Calu3 (cell line): ENCODE data around the gene GRIN3B. TPM values are rescaled to one million over a fixed set of nuclear protein-coding genes. Genes with fewer than 3 reads are reported as not detected.

ENCODE experiments used
- BruUV-seq: library from RNA; stranded (reverse); fragments of 400-500 nt; replicated peaks from 2 replicates; lab custom pipeline; 2021; lab: Mats Ljungman, UMichigan
- CTCF ChIA-PET: fragments of 300-600 bp; sonication (Branson Sonifier 250); formaldehyde crosslinking; loops from one replicate; lab custom pipeline; 2022; ENCODE audit warnings: antibody characterized with exemption; lab: Charles Lee
- DNase-seq: peaks from one replicate; pipeline ENCODE4 v3.0.0; 2022
- H3K27ac Mint-ChIP-seq: one replicate; pipeline ENCODE4 v1.8.0; 2022; ENCODE audit warnings: mixed read lengths; ENCODE audit not compliant: unreplicated experiment
- H3K27me3 Mint-ChIP-seq: one replicate; pipeline ENCODE4 v1.8.0; 2022; ENCODE audit warnings: mixed read lengths; ENCODE audit not compliant: unreplicated experiment
- H3K36me3 Mint-ChIP-seq: one replicate; pipeline ENCODE4 v1.8.0; 2022; ENCODE audit warnings: mild to moderate bottlenecking, moderate library complexity, mixed read lengths; ENCODE audit not compliant: insufficient read depth, unreplicated experiment
- H3K4me1 Mint-ChIP-seq: one replicate; pipeline ENCODE4 v1.8.0; 2022; ENCODE audit warnings: mild to moderate bottlenecking, low read depth, mixed read lengths; ENCODE audit not compliant: unreplicated experiment
- H3K4me3 Mint-ChIP-seq: one replicate; pipeline ENCODE4 v1.8.0; 2022; ENCODE audit warnings: mild to moderate bottlenecking, low read depth, moderate library complexity, mixed read lengths; ENCODE audit not compliant: unreplicated experiment
- H3K9me3 Mint-ChIP-seq: one replicate; pipeline ENCODE4 v1.8.0; 2022; ENCODE audit warnings: low read depth, mixed read lengths; ENCODE audit not compliant: unreplicated experiment
- intact Hi-C: fragments of 100-400 bp; cut with micrococcal nuclease; formaldehyde crosslinking; loops from one replicate; pipeline ENCODE4 v1.10.0; 2022; ENCODE audit not compliant: unreplicated experiment
- total RNA-seq: library from RNA; stranded (reverse); gene quantifications from 2 replicates; pipeline ENCODE4 v1.2.3, GENCODE V29; 2022
- TF ChIP-seq, protein P1 (sequence below): fragments of 200-600 bp; IDR thresholded peaks from one replicate; pipeline ENCODE4 v1.8.0; 2022; ENCODE audit warnings: antibody characterized with exemption; ENCODE audit not compliant: unreplicated experiment

The GRIN3B gene
- total RNA-seq, 1 experiment from 2014 or later, result not detected

DNA sequence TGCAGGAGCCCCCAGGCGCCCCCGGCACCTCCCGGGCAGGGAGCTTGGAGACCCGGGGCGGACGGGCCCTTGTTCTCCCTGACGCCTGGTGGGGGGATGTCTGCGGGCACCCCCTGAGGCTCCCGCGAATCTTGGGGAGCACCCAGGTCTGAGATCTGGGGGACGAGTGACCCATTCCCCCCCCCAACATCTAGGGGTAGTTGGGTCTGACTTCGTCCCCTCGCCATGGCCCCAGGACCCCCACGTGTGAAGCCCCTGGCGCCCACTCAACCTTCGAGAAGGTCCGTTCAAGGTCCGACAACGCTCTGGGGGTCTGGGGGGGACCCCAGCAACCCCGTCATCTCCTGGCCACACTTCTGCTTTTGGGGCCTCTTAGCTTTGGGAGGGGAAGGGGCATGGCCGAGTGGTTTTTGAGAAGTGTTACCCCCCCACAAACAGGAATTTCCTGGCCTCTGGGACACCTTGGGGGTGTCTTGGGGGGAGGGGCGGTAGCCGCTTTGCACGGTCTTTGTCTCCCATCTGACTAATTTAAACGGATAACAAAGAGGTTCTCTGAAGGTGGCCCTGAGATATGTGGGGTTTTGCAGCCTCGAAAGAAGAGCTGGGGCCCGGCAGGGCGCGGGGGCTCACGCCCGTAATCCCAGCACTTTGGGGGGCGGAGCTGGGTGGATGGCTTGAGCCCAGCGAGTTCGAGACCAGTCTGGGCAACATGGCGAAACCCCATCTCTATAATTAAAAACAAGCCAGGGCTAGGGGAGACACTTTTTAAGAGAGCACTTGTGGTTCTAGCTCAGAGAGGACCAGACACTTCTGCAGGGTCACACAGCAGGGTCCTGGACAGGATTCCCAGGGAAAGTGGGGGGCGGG lies 26.8 kb downstream of the GRIN3B start:
- H3K36me3 Mint-ChIP-seq, result peaks cover 35% of the 10 kb centered on the region
- no peaks in the 10 kb centered on the region for H3K27me3 Mint-ChIP-seq
- H3K27ac Mint-ChIP-seq, result peak overlapping the region; percentile 61
- no peaks in the 10 kb centered on the region for H3K9me3 Mint-ChIP-seq
- no peaks in the 10 kb centered on the region for H3K4me1 Mint-ChIP-seq
- peak overlapping the region; percentile 81 for H3K4me3 Mint-ChIP-seq
- CTCF ChIA-PET, result interaction anchor here (1.0 kb wide), 1 partner anchor 77 kb away, joined by 5 read pairs; the partner anchor contains the start of gene GPX4
- TF ChIP-seq, protein P1, sequence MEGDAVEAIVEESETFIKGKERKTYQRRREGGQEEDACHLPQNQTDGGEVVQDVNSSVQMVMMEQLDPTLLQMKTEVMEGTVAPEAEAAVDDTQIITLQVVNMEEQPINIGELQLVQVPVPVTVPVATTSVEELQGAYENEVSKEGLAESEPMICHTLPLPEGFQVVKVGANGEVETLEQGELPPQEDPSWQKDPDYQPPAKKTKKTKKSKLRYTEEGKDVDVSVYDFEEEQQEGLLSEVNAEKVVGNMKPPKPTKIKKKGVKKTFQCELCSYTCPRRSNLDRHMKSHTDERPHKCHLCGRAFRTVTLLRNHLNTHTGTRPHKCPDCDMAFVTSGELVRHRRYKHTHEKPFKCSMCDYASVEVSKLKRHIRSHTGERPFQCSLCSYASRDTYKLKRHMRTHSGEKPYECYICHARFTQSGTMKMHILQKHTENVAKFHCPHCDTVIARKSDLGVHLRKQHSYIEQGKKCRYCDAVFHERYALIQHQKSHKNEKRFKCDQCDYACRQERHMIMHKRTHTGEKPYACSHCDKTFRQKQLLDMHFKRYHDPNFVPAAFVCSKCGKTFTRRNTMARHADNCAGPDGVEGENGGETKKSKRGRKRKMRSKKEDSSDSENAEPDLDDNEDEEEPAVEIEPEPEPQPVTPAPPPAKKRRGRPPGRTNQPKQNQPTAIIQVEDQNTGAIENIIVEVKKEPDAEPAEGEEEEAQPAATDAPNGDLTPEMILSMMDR, result no peak
- intact Hi-C loops, result no loop called here
- BruUV-seq, result TSS peak; percentile 94
- peak; percentile 24 for DNase-seq

DNA sequence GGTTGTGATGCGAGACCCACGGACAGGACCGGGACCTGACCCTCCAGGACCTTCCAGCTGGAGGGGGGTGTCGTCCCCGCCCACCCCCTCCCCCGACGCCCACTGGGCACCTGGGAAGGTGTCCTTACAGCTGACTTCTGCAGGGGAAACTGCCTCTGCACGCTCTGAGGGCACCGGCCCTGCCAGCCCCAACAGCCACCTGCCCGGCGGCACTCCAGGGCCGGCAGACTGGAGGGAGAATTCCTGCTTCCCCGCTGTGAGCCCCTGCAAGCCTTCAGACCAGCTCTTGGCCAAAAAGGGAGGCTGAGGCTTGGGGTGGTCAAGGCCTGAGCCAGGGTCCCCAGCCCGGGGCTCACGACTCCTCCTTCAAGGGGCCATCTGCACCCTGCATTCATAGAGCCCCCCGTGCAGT lies 27.4 kb downstream of the GRIN3B start:
- CTCF ChIA-PET, result interaction anchor here (0.6 kb wide), 1 partner anchor 51 kb away, joined by 7 read pairs; no protein-coding TSS in a partner anchor
- Mint-ChIP-seq H3K27me3 (no peaks in the 10 kb centered on the region), H3K4me3 (peak overlapping the region; percentile 81), H3K27ac (peak overlapping the region; percentile 61), H3K36me3 (peaks cover 42% of the 10 kb centered on the region), H3K9me3 (no peaks in the 10 kb centered on the region), H3K4me1 (no peaks in the 10 kb centered on the region)
- TF ChIP-seq, protein P1, result no peak
- DNase-seq, result peak; percentile 17
- BruUV-seq, result no TSS peak
- intact Hi-C loops, result no loop called here

DNA sequence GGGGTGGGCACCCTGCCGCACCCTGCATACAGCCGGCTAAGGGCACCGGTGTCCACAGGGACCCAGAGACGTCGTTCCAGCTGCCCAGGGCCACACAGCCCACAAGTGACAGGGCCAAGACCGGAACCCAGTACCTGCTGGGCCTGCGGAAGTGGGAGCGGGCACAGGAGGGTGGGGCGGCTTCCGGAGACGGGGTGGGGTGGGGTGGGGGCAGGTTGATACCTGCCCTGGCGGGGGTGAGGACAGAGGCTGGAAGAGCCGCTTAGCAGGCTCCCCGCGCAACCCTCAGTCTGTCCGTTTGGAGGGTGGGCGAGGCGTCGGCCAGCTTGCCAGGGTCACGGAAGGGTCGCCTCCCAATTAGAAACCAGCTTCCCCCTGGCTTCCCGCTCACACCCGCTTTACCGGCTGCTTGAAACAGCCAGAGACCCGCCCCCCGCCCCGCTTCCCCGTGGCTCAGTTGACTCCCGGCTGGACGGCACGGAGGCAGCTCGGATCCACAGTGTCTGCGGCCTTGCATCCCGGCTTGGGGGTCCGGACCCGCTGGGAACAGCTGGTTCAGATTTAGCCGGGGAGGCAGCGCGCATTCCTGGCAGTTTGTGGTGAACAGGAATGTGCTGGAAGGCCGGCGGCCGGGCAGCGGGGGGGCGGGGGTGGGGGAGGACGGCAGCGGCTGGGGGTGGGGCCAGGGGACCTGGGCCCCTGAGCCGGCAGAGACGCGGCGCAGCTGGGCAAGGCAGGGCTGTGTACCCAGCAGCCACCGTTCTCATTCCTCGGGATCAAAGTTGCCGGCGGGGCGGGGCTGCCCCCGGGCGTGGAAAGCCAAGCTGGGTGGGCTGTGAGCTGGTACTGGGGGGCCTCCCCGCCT lies 28.1 kb downstream of the GRIN3B start:
- intact Hi-C loops, result no loop called here

More for the DNA sequence above, 28.1 kb downstream of the GRIN3B start:
- Mint-ChIP-seq H3K27ac (no peak overlapping the region), H3K36me3 (peaks cover 47% of the 10 kb centered on the region), H3K27me3 (no peaks in the 10 kb centered on the region), H3K4me1 (no peaks in the 10 kb centered on the region), H3K4me3 (peak overlapping the region; percentile 81), H3K9me3 (no peaks in the 10 kb centered on the region)
- TF ChIP-seq, protein P1, result no peak
- CTCF ChIA-PET, result interaction anchor here (0.6 to 1.3 kb wide), 3 partner anchors 11 to 342 kb away, joined by 3 to 13 read pairs (median 7); partner anchors contain the start of gene ABCA7
- no TSS peak for BruUV-seq
- peak; percentile 59 for DNase-seq
